NCI-H1417 treated with DMSO at 0.1 percent for 48 hours (cell line): ENCODE results near the gene C14orf93.
"Not testable (repeated sequence)": the region's sequence is repeated elsewhere in the genome, so short reads cannot be mapped to it uniquely, and the experiment has no call there.

ENCODE experiments used
- DNase-seq: peaks from one replicate; lab custom pipeline; 2025; lab: John Stamatoyannopoulos, UW

The C14orf93 gene

DNA sequence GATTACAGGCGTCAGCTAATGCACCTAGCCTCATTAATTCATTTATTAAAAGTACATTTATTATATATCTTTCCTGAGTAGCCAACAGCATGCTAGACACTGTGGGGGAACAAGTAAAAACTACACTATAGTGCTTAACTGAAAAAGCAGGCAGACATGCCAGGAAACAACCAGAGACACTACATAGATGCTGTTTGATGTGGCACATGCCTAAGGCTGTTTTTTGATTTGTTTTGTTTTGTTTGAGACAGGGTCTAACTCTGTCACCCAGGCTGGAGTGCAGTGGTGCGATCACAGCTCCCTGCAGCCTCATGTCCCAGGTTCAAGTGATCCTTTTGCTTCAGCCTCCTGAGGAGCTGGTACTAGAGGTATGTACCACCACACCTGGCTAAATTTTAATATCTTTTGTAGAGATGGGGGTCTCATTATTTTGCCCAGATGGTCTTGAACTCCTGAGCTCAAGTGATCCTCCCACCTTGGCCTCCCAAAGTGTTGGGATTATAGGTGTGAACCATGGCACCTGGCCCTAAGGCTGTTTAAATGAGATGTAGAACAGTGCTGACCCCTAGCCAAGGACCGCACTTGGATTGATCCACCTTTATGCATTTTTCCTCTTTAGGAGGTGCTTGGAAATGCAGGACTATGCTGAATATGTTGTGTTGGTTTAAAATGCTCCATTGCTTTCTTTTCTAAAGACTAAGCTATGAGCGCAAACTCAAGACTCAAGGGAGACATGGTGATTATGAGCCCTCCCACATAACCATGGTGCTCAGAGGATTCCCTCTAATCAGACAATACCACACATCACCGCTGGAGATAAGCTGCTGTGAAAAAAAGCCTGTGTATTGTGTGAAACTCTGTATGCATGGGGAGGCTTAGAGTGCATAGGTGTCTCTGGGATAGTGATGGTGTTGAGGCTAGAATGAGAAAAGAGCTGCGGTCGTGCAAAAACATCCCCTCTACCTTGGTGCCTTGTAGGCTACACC lies 10.5 kb upstream of the C14orf93 start:
- DNase-seq, result no peak

DNA sequence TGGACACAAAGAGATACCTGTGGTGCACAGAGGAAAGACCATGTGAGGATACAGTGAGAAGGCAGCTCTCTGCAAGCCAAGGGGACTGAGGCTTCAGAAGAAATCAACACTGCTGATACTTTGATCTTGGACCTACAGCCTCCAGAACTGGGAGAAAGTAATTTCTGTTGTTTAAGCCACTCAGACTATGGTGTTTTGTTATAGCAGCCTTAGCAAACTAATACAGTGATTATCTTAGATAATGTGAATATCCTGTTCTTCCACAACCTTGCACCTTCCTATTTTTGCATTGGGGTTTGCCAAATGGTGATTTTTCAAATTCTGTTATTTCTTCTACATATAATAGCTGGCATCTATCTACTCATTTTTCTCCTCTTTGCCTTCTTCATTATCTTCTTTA lies 8.2 kb upstream of the C14orf93 start:
- DNase-seq, result no peak

DNA sequence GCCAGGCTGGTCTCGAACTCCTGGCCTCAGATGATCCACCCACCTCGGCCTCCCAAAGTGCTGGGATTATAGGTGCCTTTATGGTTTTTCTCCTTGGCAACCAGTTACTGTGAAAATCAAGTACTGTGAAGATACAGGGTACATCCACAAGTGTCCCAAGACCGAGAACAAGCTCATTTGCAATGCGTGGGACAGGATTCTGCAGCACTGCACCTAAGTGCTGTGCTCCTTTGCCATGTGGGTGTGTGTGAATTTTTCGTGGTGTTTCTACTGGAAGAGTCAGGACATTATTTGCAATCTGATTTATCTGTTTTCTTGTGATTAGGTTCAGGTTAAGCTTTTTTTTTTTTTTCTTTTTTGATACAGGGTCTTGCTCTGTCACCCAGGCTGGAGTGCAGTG lies 7.1 kb upstream of the C14orf93 start:
- no peak for DNase-seq

DNA sequence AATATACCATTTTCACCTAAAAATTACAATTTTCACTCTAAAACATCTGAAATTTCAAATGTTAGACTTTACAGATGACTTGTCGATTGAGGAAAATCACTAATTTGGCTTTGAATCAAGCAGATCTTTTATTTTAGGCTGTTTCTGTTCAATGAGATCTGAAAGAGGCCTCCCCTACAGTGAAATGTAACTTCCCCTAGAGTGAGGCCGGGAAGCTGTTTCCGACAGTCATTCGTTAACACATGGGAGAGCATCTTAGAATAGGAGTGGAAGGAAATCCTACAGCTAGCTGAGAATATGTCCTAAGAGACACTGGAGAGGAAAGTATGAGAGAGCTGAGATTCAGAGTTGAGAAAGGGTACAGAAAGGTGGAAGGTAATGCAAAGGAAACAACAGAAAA lies 5.7 kb upstream of the C14orf93 start:
- DNase-seq, result no peak

DNA sequence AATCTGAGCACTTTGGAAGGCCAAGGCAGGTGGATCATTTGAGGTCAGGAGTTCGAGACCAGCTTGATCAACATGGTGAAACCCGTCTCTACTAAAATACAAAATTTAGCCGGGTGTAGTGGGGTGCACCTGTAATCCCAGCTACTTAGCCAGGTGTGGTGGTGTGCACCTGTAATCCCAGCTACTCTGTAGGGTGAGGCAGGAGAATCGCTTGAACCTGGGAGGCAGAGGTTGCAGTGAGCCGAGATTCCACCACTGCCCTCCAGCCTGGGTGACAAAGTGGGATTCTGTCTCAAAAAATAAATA lies 3.8 kb upstream of the C14orf93 start:
- not testable (repeated sequence) for DNase-seq

DNA sequence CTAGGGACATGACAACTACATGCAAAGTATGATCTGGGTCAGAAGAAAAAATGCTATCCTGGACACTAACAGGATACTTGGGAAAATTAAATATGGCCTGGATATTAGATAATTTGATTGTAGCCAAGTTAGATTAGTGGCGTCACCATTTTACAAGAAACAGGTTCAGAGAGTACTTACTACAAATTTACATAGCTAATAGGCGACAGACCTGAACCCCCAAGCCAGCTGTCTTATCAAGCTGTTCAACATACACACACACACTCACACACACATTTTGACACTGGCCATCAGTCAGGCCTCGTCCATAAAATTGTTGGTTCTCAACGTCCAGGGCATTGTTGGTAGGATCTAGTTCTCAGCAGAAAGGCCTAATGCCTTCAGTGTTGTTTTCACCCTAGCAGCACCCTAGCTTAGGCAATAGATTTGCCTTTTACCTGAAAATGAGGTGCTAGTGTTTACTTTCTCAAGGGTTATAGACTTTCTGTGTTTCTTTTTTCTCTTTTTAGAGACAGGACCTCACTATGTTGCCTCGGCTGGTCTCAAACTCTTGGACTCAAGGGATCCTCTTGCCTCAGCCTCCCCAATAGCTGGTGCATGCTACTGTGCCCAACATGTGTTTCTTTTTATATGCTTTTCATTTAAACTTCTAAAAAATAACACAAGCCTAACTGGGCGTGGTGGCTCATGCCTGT lies 3.3 kb upstream of the C14orf93 start:
- no peak for DNase-seq

DNA sequence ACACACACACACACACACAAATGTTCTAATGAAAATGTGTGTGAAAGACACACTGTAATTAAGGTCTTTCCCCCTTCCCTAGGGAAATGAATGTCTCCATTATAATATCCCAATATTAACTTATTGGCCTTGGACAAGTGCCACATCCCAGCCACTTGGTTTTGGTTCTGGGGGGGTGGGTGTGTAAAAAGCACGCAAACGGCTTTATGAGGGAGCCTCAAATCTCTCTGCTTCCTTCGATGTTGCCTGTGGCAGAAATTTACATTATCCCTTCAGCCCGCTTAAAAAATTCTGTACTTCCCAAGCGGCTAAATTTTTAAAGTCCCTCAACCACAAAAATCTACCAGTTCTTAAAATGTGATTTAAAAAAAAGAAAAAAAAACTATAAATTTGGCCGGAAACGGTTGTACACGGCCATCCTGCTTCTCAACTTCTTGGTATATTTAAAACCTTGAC lies 432 bp downstream of the C14orf93 start:
- no peak for DNase-seq

DNA sequence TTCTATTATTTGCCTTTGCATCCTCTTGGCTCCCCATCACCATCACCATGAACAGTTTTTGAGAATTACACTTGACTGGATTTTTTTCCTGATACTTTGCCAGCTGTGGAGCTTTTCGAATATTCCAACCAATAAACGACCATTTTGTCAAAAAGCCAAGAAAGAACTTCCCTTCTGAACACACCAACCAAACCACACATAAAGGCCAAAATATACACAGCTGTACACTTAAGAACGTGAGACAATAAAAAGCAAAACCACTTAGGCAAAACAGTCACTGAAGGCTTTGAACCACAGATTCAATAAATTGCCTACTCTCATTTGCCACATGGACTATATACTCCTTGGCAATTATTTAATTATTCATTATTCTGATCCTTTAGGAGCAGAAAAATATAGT lies 1.1 kb downstream of the C14orf93 start:
- no peak for DNase-seq

DNA sequence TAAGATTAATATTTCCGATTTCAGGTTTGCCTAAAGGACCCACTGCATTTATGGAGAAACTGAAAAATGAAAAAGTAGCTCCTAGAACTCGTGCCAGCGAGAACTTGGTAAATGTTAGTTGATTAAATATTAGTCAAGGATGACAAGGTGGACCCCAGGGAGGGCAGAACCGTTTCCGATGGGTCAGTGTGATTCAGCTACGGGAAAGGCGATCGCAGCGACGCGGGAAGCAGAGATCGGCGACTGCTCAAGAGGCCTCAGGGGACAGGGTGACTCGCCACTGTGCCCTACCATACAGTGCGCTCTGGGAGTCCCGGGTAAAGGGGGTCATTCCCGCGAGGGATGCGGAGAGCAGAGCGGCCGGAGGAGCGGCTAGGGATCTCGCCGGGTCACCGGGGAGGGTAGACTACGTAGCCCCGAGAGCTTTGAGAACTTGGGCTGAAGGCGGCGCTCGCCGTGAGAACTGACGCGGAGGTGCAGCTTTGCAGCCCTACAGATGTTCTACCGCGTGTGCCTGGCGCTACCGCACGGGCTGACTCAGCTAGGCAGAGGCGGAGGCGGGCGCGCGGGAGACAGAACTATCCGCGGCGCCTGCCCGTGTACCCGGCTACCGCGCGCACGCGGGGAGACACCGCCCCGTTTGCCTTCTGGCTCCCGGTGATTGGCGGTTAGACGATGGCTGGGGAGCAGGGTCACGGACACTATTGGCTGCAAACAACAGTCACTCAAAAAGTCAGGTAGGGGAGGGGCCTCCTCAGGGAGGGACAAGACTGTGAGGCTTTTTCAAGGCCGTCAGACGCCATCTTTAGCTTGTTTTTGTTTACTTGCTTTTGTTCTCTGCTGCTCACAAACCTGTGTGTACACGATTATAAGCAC lies 3.2 kb downstream of the C14orf93 start:
- peak; percentile 99 for DNase-seq

DNA sequence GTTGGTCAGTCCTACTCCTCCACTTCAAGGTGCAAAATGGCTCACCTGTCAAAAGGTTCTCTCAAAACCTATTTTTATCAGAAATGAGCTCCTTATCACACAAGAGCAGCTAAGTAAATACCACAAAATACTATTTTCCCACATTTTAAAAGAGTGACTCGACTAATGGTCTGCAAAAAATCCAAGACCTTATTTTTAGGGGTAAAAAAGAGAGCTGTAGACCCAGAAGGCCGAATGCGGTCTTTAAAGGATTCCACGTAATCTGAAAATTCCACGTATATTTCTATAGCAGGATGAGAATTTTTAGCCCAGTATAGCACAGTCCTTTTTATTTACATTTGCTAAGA lies 3.8 kb downstream of the C14orf93 start:
- DNase-seq, result no peak

DNA sequence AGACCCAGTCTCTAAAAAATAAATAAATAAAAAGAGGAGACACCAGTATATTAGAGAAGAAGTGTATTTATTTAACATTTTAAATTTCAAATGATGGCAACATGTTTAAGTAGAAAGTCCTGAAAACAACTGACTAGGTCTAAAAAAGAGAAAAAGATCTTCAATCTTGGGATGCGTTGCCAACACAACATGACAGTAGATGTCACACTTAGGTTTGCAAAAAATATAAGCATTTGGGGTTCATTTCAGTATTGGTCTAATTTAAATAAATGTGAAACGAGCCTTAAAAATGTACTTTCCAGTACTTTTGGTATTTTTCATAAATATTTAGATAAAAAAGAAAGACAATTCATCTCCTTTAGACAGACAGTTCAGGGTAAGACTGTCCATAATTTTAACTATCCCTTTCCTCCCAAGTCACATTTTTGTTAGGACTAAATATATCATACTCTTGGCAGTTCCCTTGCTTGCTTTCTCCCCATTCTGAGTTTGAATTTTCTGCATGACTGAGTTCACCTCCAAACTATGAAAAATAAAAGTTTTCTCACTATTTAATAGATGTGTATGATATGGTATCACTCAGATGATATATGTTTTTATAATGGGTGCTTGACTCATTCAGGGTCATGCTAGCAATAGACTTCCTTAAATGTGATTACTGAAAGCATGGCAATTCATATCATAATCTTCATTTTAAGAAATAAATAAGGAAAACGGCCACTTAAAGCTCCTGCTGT lies 4.3 kb downstream of the C14orf93 start:
- no peak for DNase-seq

DNA sequence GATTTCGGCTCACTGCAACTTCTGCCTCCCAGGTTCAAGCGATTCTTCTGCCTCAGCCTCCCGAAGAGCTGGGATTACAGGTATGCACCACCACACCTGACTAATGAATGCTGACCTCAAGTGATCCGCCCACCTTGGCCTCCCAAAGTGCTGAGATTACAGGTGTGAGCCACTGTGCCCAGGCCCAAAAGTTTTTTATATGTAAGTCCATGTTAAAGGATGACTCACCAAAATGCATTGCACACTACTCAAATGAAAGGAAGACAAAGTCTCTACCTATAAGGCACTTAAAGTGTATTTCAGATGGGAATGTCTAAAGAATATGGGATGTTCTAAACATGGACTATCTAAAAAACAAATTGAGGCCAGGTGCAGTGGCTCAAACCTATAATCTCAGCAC lies 5.7 kb downstream of the C14orf93 start:
- DNase-seq, result not testable (repeated sequence)

DNA sequence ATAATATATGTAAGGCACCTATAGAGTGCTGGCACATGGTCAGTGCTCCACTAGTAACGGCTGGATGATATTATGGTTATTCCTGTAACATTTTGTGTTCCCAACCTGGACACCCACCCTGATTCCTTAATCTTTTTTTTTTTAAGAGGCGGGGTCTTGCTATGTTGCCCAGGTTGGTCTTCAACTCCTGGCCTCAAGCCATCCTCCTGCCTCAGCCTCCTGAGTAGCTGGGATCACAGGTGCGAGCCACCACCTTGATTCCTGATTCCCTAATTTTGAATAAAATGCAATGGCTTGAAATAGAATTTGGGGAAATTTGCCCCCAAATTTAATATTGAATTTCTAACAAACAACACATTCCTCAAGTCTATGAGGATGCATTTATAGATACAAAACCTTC lies 7.4 kb downstream of the C14orf93 start:
- DNase-seq, result no peak

DNA sequence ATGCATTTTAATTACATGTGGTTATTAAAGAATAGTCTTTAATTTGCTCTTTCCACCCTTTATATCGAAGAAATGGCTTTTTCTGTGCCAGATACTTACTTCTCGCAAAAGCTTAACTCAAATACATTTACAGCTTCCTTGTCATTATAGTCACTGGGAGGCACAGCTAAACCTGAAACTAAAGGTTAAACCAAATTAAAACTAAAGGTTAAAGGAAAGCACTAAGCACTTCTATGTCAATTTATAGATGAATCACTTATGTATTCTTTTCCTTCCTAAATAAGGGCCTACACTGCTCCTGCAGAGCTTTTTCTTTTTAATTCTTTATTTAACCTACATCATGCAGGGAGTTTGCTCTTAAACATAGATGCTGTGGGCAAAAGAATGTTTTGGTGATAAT lies 9.1 kb downstream of the C14orf93 start:
- DNase-seq, result no peak

DNA sequence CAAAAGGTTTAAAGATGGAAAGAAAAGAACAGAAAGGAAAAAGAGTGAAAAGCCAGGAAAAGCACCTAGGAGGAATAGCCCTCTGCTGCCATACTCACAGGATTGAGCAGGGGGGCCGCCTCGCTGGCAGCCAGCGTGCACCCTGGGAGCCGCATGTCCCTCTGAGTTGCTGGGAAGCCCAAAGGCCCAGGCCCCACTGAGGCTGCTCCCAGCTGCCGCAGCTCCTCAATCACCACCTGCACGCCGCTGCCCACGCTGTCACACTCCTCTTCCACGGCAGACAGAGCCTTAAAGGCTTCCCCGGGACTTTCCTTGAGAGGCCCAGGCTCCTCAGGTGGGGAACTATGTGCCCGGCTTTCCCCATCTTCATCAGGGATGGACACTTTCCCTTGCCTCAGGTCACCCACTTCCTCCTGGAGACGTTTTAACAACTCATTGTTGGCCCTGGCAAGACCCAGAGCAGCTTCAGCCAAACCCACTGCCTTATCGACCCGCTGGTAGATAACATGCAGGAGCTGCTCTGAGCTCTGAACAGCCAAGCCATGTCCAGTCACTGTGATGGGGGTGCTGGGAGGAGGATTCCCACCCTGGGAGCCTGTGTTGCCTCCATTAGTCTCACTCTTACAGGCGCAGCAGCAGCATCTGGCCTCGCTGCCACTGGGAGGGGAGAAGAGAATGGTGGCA lies 11.5 kb downstream of the C14orf93 start:
- DNase-seq, result no peak

DNA sequence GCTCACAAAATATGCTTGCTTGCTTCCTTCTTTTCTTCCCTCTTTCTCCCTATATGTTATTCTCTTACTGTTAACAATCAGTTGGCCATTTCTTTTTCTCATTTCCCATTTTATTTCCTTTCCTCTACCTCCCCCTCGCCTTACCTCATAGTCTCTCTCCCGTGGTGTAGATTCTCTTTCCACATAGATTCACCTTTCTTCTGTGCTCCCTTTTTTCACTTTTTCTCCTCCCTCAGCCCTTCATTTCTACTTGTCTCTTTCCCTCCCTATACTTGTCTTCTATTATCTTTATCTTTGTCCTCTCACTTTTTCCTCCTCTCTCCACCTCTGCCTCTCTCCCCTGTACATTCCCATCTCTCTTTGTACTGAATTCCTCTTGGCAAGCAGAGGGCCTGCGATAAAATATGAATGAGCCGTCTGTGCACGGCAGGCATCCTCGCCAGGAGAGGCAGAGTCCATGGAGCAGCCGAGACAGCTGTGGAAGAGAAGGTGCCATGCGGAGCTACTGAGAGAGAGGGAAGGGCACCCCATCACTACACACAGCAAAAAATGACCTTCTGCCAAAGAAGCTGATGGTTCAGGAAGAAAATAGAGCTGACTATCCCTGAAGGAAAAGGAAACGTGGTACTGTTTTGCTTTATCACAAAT lies 12.1 kb downstream of the C14orf93 start:
- no peak for DNase-seq

DNA sequence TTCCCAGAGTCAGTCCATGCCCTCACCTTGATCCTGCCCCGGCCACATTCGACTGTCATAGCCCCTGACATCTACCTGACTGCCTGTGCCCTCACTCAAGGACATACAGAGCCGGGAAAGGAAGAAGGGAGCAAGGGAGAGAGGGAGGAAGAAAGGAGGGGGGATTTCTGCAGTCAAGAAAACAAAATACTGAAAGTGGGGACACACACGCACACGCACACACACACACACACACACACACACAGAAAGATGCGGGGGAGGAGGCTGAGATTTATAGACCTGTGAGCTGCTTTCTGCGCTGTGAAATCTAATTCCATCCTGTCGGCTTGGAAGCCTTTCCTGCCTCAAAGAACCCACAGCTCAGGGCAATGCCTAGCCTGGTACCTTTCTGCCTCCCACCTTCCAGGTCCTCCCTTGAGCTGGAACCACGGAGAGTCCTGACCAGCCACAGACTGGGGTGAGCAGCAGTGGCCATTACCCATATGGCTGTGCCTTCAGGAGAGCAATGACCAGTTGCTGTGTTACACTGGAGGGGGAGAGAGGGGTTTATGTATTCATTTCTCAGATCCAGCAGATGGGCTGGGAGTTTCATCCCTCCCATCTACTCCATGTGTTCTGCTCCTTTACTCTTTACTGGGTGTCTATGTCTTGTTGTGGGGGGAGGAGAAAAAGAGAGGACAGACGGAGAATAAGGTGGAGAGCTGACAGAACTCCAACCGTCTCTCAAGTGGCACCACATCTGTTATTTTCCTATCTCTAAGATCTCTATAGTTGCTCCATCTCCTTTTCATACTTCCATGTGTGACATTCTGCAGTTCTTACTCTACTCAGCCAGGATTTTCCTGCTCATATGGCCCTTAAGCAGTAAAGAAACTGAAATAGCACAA lies 12.9 kb downstream of the C14orf93 start:
- no peak for DNase-seq

DNA sequence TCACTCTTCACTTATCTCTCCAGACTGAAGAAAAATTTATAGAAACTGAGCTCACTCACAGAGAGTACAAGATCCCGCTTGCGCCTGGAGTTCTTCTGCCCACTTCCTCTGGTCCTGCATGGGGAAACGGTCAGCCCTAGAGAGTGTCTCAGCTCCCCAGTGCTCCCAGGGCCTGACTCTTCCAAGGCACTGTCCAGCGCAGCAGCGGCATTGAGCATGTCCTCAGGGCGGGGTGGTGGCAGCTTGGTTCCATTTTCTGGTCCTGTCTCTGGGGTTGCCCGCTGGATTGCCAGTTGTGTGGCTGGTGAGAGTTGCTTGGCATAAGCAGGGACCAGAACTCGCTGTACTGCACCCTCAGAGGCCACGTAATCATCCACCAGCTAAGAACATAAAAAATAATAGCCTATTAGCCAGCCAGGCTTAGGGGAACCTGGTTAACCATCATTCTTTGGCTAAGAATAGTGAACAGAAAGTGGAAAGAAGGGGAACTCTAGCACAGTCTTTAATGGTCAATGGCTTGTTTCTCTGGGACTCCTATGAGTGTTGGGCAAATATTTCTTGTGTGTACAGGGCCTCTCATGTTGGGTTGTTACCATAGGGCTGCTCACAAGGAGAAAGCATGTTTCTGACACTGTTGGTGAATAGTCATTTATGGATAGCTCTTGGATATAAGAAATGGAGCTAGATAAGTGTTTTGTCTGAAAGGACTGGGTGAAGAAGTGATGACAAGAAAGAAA lies 13.9 kb downstream of the C14orf93 start:
- no peak for DNase-seq

DNA sequence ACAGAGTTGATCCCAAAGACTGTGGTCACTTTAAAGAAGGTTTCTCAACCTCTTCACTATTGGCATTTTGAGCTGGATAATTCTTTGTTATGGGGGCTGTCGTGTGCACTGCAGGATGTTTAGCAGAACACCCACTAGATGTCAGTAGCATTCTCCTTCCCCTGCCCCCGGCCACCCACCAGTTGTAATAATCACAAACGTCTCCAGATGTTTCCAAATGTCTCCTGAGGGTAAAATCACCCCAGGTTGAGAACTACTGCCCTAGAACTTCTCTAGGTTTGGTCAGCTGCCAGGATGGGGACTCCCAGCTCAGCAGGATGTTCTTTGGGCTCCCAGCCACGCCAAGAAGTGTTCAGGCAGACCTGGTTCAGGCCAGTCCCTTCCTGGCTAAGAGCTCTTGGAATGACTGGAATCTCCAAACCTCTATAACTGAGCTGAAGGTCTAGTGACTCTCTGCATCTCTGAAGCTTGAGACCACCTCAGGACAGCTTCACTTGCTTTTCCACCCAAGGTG lies 15.1 kb downstream of the C14orf93 start:
- DNase-seq, result no peak
